H1 (cell line): ENCODE measurements around the gene COL20A1. TPM values are rescaled to one million over a fixed set of nuclear protein-coding genes. Genes with fewer than 3 reads are reported as not detected.

Source experiments
- CTCF ChIA-PET: fragments of 300-600 bp; sonication (Branson Sonifier 250); formaldehyde crosslinking; loops from one replicate; lab custom pipeline; 2021; ENCODE audit not compliant: partially characterized antibody; lab: Charles Lee
- POLR2A ChIA-PET: fragments of 300-600 bp; sonication (Branson Sonifier 250); formaldehyde crosslinking; loops from one replicate; lab custom pipeline; 2021; ENCODE audit warnings: inconsistent platforms; ENCODE audit not compliant: partially characterized antibody; lab: Charles Lee
- DNase-seq, 2 experiments: peaks; one replicate each; pipeline versions ENCODE4 v3.0.0 to v3.0.0-alpha.2; 2010 to 2022; ENCODE audit warnings: low spot score in 2 of 2, low read depth in 1 of 2, mixed read lengths in 1 of 2
- FAIRE-seq: peaks from 2 replicates; lab custom pipeline; 2011; peaks lifted over from hg19 to GRCh38; lab: Jason Lieb, UNC
- H2AFZ ChIP-seq: 2 replicates; pipeline ENCODE4 v1.8.1; 2012; ENCODE audit warnings: low read length, inconsistent platforms
- H2AK5ac ChIP-seq: 2 replicates; pipeline ENCODE4 v1.6.1; 2013; ENCODE audit warnings: low read depth, low read length
- H2BK120ac ChIP-seq: replicated peaks from 2 replicates; pipeline ENCODE3; 2013; ENCODE audit warnings: low read depth, low read length, inconsistent platforms
- H2BK12ac ChIP-seq: 2 replicates; pipeline ENCODE4 v1.6.1; 2013; ENCODE audit warnings: low read depth, low read length
- H2BK15ac ChIP-seq: 2 replicates; pipeline ENCODE4 v1.6.1; 2013; ENCODE audit warnings: low read length
- H2BK20ac ChIP-seq: 2 replicates; pipeline ENCODE4 v1.6.1; 2013; ENCODE audit warnings: low read length
- H2BK5ac ChIP-seq: 2 replicates; pipeline ENCODE4 v1.6.1; 2013; ENCODE audit warnings: low read depth, low read length
- H3K14ac ChIP-seq: 2 replicates; pipeline ENCODE4 v1.6.1; 2013; ENCODE audit warnings: inconsistent platforms; ENCODE audit not compliant: insufficient read length
- H3K18ac ChIP-seq: 2 replicates; pipeline ENCODE4 v1.6.1; 2013; ENCODE audit warnings: low read length; ENCODE audit errors: extremely low read depth
- H3K23ac ChIP-seq: 2 replicates; pipeline ENCODE4 v1.6.1; 2013; ENCODE audit warnings: inconsistent platforms; ENCODE audit not compliant: insufficient read length
- H3K23me2 ChIP-seq: 2 replicates; pipeline ENCODE4 v1.6.1; 2013; ENCODE audit warnings: low read depth, low read length
- H3K27ac ChIP-seq: 2 replicates; pipeline ENCODE4 v1.6.1; 2011; ENCODE audit warnings: low read depth, low read length, inconsistent platforms
- H3K27me3 ChIP-seq, 4 experiments: replicated peaks in 1 of 4; 1 replicate in 1 of 4; 2 replicates in 3 of 4; pipeline versions ENCODE4 v1.6.1 to v1.8.1; 2011 to 2013; ENCODE audit warnings: low read length in 3 of 4, mild to moderate bottlenecking in 3 of 4, inconsistent platforms in 2 of 4, mixed read lengths in 2 of 4, moderate library complexity in 1 of 4; ENCODE audit not compliant: control insufficient read depth in 3 of 4, insufficient read depth in 3 of 4; ENCODE audit errors: extremely low read depth in 1 of 4
- H3K36me3 ChIP-seq, 4 experiments: 2 replicates each; pipeline versions ENCODE4 v1.6.1 to v1.8.1; 2011 to 2013; ENCODE audit warnings: mild to moderate bottlenecking in 4 of 4, low read length in 3 of 4, moderate library complexity in 2 of 4, control low read depth in 1 of 4, inconsistent platforms in 1 of 4; ENCODE audit not compliant: insufficient read depth in 4 of 4, control insufficient read depth in 2 of 4
- H3K4ac ChIP-seq: replicated peaks from 2 replicates; pipeline ENCODE3; 2013; ENCODE audit warnings: low read length, low read depth, mixed read lengths, inconsistent platforms; ENCODE audit not compliant: insufficient read length
- H3K4me1 ChIP-seq, 4 experiments: replicated peaks in 1 of 4; 1 replicate in 1 of 4; 2 replicates in 3 of 4; pipeline versions ENCODE4 v1.6.1 to v1.8.1; 2011 to 2013; ENCODE audit warnings: low read length in 3 of 4, inconsistent platforms in 2 of 4, mixed read lengths in 1 of 4; ENCODE audit not compliant: insufficient read depth in 4 of 4, control insufficient read depth in 3 of 4
- H3K4me2 ChIP-seq, 2 experiments: 2 replicates each; pipeline versions ENCODE4 v1.6.1 to v1.8.1; 2011 to 2013; ENCODE audit warnings: low read depth in 2 of 2, low read length in 2 of 2, control low read depth in 1 of 2, inconsistent platforms in 1 of 2, mild to moderate bottlenecking in 1 of 2; ENCODE audit not compliant: insufficient read depth in 1 of 2
- H3K4me3 ChIP-seq, 4 experiments: fragments of 200-600, 300-600 bp in 1 of 4; sonication (generic), shearing (Covaris generic), sonication (Bioruptor Twin) in 1 of 4; 2 replicates each; pipeline versions ENCODE4 v1.5.1 to v1.8.1; 2011 to 2016; ENCODE audit warnings: low read length in 4 of 4, low read depth in 3 of 4, control low read depth in 2 of 4, inconsistent platforms in 2 of 4, mild to moderate bottlenecking in 2 of 4, mixed read lengths in 1 of 4, moderate library complexity in 1 of 4; ENCODE audit not compliant: insufficient read depth in 2 of 4; ENCODE audit errors: extremely low read depth in 1 of 4
- H3K56ac ChIP-seq: replicated peaks from 2 replicates; pipeline ENCODE3; 2013; ENCODE audit warnings: low read depth, mild to moderate bottlenecking, mixed read lengths, low read length, inconsistent platforms; ENCODE audit not compliant: insufficient read length
- H3K79me1 ChIP-seq: 2 replicates; pipeline ENCODE4 v1.6.1; 2013; ENCODE audit warnings: low read depth, low read length, control low read depth
- H3K79me2 ChIP-seq, 2 experiments: 2 replicates each; pipeline versions ENCODE4 v1.6.1 to v1.8.1; 2012 to 2013; ENCODE audit warnings: low read length in 2 of 2, mild to moderate bottlenecking in 2 of 2, inconsistent platforms in 1 of 2; ENCODE audit not compliant: insufficient read depth in 2 of 2, control insufficient read depth in 1 of 2
- H3K9ac ChIP-seq, 4 experiments: replicated peaks in 1 of 4; 1 replicate in 1 of 4; 2 replicates in 3 of 4; pipeline versions ENCODE4 v1.6.1 to v1.8.1; 2011 to 2013; ENCODE audit warnings: low read depth in 3 of 4, low read length in 3 of 4, control low read depth in 2 of 4, mild to moderate bottlenecking in 2 of 4, moderate library complexity in 2 of 4, inconsistent platforms in 1 of 4; ENCODE audit errors: extremely low read depth in 1 of 4
- H3K9me3 ChIP-seq, 2 experiments: 2 replicates each; pipeline versions ENCODE4 v1.6.1 to v1.8.1; 2012 to 2013; ENCODE audit warnings: mild to moderate bottlenecking in 2 of 2, moderate library complexity in 2 of 2, control low read depth in 1 of 2, inconsistent platforms in 1 of 2, low read depth in 1 of 2, low read length in 1 of 2, mixed read lengths in 1 of 2; ENCODE audit not compliant: insufficient read depth in 2 of 2
- H4K20me1 ChIP-seq, 2 experiments: replicated peaks in 1 of 2; 2 replicates each; pipeline versions ENCODE3 to v1.8.1; 2011 to 2013; ENCODE audit warnings: inconsistent platforms in 2 of 2, low read length in 2 of 2, mild to moderate bottlenecking in 1 of 2; ENCODE audit not compliant: insufficient read depth in 2 of 2, control insufficient read depth in 1 of 2
- H4K5ac ChIP-seq: 2 replicates; pipeline ENCODE4 v1.6.1; 2013; ENCODE audit warnings: low read length, low read depth, mixed read lengths, inconsistent platforms; ENCODE audit not compliant: insufficient read length
- H4K8ac ChIP-seq: 2 replicates; pipeline ENCODE4 v1.8.0; 2013; ENCODE audit warnings: mild to moderate bottlenecking, moderate library complexity, low read length, inconsistent platforms; ENCODE audit not compliant: insufficient read depth; ENCODE audit errors: extremely low read depth
- H4K91ac ChIP-seq: replicated peaks from 2 replicates; pipeline ENCODE3; 2013; ENCODE audit warnings: low read length, mixed read lengths, inconsistent platforms; ENCODE audit not compliant: insufficient read length
- BRCA1 ChIP-seq: IDR thresholded peaks from 2 replicates; pipeline ENCODE4 v1.6.1; 2012; ENCODE audit warnings: low read depth, low read length, improper control_type of control experiment
- CHD1 ChIP-seq: IDR thresholded peaks from 2 replicates; pipeline ENCODE4 v1.6.1; 2012; ENCODE audit warnings: low read depth, low read length, improper control_type of control experiment
- CHD2 ChIP-seq: IDR thresholded peaks from 2 replicates; pipeline ENCODE4 v1.6.1; 2012; ENCODE audit warnings: low read length, improper control_type of control experiment
- EGR1 ChIP-seq: IDR thresholded peaks from 2 replicates; pipeline ENCODE4 v1.6.1; 2011; ENCODE audit warnings: low read depth, low read length, borderline replicate concordance
- FOSL1 ChIP-seq: IDR thresholded peaks from 2 replicates; pipeline ENCODE4 v1.6.1; 2011; ENCODE audit warnings: mild to moderate bottlenecking, low read depth, low read length, moderate library complexity; ENCODE audit not compliant: insufficient read depth
- POLR2AphosphoS5 ChIP-seq: IDR thresholded peaks from 2 replicates; pipeline ENCODE4 v1.6.1; 2011; ENCODE audit warnings: low read depth, low read length
- POU5F1 ChIP-seq: IDR thresholded peaks from 2 replicates; pipeline ENCODE4 v1.6.1; 2011; ENCODE audit warnings: low read depth, mild to moderate bottlenecking, low read length, moderate library complexity
- SAP30 ChIP-seq: fragments of 300-600 bp; sonication (generic); IDR thresholded peaks from 2 replicates; pipeline ENCODE4 v1.7.1; 2012; ENCODE audit warnings: low read length, moderate library complexity, mild to moderate bottlenecking, inconsistent platforms; ENCODE audit not compliant: insufficient read depth, insufficient replicate concordance
- TAF1 ChIP-seq: IDR thresholded peaks from 2 replicates; pipeline ENCODE4 v1.6.1; 2011; ENCODE audit warnings: mild to moderate bottlenecking, low read depth, low read length
- TEAD4 ChIP-seq: IDR thresholded peaks from 2 replicates; pipeline ENCODE4 v1.6.1; 2012; ENCODE audit warnings: low read depth, low read length, inconsistent platforms, mixed read lengths
- WGBS, 2 experiments: shearing (Covaris generic) in 1 of 2; methylation state at CpG; one replicate each; pipeline versions ENCODE4 v1.1.6 to v1.1.7; 2013 to 2015; ENCODE audit warnings: low lambda C conversion rate in 2 of 2, mixed read lengths in 2 of 2, inconsistent platforms in 1 of 2, low coverage in 1 of 2, missing lambda C conversion rate in 1 of 2; ENCODE audit not compliant: insufficient replicate concordance in 2 of 2, insufficient coverage in 1 of 2, insufficient read length in 1 of 2; ENCODE audit errors: extremely low coverage in 1 of 2, missing lambda C conversion rate in 1 of 2; 5-methylcytosine and 5-hydroxymethylcytosine counted together
- polyA plus RNA-seq, 7 experiments: library from polyadenylated mRNA; depleted of rRNA in 3 of 7; stranded (reverse) in 5 of 7; unstranded in 2 of 7; fragments of >200 nt in 5 of 7; fragments of 200-250 nt in 2 of 7; gene quantifications; 1 replicate in 5 of 7; 2 replicates in 1 of 7; 4 replicates in 1 of 7; pipeline versions ENCODE4 v1.2.1 to v1.2.3, GENCODE V29; 2011 to 2013; ENCODE audit warnings: missing spikeins in 2 of 7, mixed read lengths in 2 of 7
- total RNA-seq: library from RNA; stranded (reverse); fragmentation: NEBNext Ultra II Directional; extraction: Animal tissue kit (Norgen Biotek cat#: 25700); gene quantifications from 2 replicates; pipeline ENCODE4 v1.2.1, GENCODE V29; 2021
- TF ChIP-seq, protein P1 (sequence below): IDR thresholded peaks from 2 replicates; pipeline ENCODE4 v1.6.1; 2012; ENCODE audit warnings: inconsistent platforms

COL20A1 gene
- total and polyA plus RNA-seq, 2 of the 8 experiments (the other 6 are each of a cell fraction or from before 2014, with no cell fraction given), result 0.19 to 0.21 TPM

DNA sequence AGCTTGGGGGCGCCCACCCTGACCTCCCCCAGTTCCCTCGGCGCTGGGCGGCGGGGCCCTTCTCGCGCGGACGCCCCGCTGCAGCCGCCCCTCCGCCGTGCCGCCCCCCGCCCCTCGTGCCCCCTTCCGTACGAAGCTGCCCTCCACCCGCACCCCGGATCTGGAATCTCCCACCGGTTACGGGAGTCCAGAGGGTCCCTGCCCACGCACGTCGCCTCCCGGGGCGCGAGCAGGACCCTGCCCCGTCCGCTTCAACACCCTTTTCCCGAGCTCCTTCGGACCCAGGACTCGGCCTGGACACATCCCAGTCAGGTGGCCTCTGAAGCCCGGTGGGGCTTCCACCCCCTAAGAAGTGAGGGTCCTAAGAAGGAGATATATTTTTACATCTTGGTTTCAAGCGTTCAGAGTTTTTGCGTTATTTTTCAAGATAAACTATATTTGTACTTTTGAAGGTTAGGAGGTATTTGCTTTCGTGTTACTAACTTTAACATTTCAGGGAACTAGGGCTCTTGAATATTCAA lies 19.9 kb upstream of the COL20A1 start:
- H2AK5ac ChIP-seq, result no peak overlapping the region
- TF ChIP-seq BRCA1 (no peak), SAP30 (no peak), POU5F1 (no peak), CHD2 (no peak), POLR2AphosphoS5 (no peak), EGR1 (no peak), TAF1 (no peak), CHD1 (no peak), TEAD4 (no peak), FOSL1 (no peak)
- TF ChIP-seq, protein P1, sequence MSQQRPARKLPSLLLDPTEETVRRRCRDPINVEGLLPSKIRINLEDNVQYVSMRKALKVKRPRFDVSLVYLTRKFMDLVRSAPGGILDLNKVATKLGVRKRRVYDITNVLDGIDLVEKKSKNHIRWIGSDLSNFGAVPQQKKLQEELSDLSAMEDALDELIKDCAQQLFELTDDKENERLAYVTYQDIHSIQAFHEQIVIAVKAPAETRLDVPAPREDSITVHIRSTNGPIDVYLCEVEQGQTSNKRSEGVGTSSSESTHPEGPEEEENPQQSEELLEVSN, result no peak
- TF ChIP-seq, all 59 proteins: peak for 0
- no peak overlapping the region for H3K18ac ChIP-seq
- FAIRE-seq (no peak), DNase-seq (no peak)
- ChIA-PET CTCF (interaction anchor here (1.2 to 11.0 kb wide), 7 partner anchors 8 to 58 kb away, joined by 3 to 63 read pairs (median 7); partner anchors contain the start of gene COL20A1), POLR2A (interaction anchor here (1.0 to 3.6 kb wide), 6 partner anchors 9 to 48 kb away, joined by 3 to 12 read pairs (median 4); partner anchors contain the start of gene NKAIN4)
- H3K36me3 ChIP-seq, result peaks cover 5 to 19% (median 14%) of the 10 kb centered on the region in 4 experiments; a peak in 5 of 8 replicates
- H3K56ac ChIP-seq, result no peak overlapping the region
- H3K4ac ChIP-seq, result no peak overlapping the region
- H3K27ac ChIP-seq, result no peak overlapping the region; the same call in 1 of the 2 replicates
- H2AFZ ChIP-seq, result no peak overlapping the region
- peak overlapping the region; percentile 66 to 88 (median 76) for H3K9ac ChIP-seq
- H3K23ac ChIP-seq, result no peak overlapping the region
- H4K5ac ChIP-seq, result no peak overlapping the region
- H2BK5ac ChIP-seq, result no peak overlapping the region
- H3K4me3 ChIP-seq, result peak overlapping the region; percentile 66 to 95 (median 87)
- H4K91ac ChIP-seq, result no peak overlapping the region
- no peak overlapping the region for H2BK15ac ChIP-seq
- H4K20me1 ChIP-seq, result peaks cover 18 to 29% of the 10 kb centered on the region in 2 experiments
- no peak overlapping the region for H2BK120ac ChIP-seq
- no peak overlapping the region for H2BK12ac ChIP-seq
- H3K79me2 ChIP-seq, result peaks cover 17 to 39% of the 10 kb centered on the region in 2 experiments
- peak overlapping the region; percentile 69 to 83 for H3K4me2 ChIP-seq
- no peaks in the 10 kb centered on the region for H3K9me3 ChIP-seq
- H2BK20ac ChIP-seq, result no peak overlapping the region
- peaks cover 2% of the 10 kb centered on the region; the same call in 1 of the 2 replicates for H3K23me2 ChIP-seq
- peak overlapping the region; percentile 90 for H4K8ac ChIP-seq
- H3K14ac ChIP-seq, result no peak overlapping the region
- 3% methylated on average over 18 of the region's 37 CpGs; no CpG with 5 or more reads in 1 of the 2 experiments for whole genome bisulfite sequencing, 2 experiments
- 0 out of 7 replicates have a peak, but pooled peaks cover 0 to under 1% (median 0%) of the 10 kb centered on the region in 4 experiments for H3K27me3 ChIP-seq
- peaks cover 0 to 7% (median 1%) of the 10 kb centered on the region in 4 experiments; a peak in 5 of 7 replicates for H3K4me1 ChIP-seq
- peaks cover 12% of the 10 kb centered on the region for H3K79me1 ChIP-seq
